GM18867 (cell line): ENCODE results near the gene YIPF4.
"Not testable (repeated sequence)": the region's sequence is repeated elsewhere in the genome, so short reads cannot be mapped to it uniquely, and the experiment has no call there.

Source experiments
- ATAC-seq: cut with Tn5 transposase; IDR thresholded peaks from one replicate; pipeline ENCODE4 v1.9.1; 2021; ENCODE audit warnings: mild to moderate bottlenecking, moderate library complexity; ENCODE audit not compliant: unreplicated experiment

The YIPF4 gene

GRCh38 chr2:32277674-32278477 lies at the start of gene YIPF4:
Gene YIPF4 (plus strand): TSS chr2:32277904. CDS start chr2:32278156, 252 bp downstream.
- ATAC-seq: peak; percentile 98

GRCh38 chr2:32228181-32228580 lies 49.5 kb upstream of the YIPF4 start:
- ATAC-seq: no peak

DNA sequence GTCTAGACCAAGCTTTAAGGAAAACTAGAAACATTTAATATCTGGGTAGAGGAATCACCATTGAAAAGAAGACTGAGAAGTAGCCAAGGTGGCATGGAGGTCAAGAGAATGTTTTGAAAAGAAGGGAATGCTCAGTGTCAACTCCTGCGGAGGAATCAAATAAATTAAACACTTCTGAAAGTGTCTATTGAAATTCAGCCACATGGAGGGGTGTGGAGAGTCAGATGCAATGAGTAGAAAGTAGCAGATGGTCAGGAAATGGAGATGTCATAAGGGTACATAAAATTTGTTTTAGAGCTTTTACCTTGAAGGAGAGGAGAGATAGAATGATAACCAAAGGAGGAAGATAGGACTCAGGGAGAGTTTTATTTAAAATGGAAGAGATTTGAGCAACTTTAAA lies 48.1 kb upstream of the YIPF4 start:
- no peak for ATAC-seq

DNA sequence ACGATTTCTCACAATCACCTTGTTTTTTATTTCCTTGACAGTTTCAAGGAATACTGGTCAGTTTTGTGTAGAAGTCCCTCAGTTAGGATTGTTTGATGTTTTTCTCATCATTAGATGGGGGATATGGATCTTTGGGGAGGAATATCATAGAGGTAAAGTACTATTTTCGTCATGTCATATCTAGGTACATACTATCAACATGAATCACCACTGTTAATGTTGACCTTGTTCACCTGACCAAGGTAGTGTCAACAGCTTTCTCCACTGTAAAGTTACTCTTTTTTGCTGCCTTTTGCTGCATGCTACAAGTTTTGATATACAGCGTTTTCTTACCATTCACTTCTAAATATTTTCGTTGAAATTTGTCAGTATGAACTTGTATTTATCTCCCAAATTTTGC lies 45.7 kb upstream of the YIPF4 start:
- ATAC-seq: no peak

DNA sequence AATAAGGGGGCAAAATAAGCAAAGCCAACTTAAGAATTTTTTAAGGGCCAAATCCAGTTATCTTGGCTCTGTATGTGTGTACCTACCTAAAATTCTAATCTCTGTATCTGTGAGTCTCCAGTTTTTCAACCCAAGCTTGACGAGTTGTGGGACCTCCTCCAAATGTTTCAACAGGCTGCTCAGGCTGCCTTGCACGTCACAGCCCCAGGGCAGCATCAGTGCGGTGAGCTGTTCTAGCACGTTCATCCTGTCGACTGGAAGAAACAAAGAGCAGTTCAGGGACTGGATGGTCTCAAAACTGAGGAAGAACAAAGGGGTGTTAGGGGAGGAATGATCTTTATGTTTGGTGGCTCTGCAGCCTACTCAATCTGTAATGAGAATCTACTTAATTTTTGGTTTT lies 42.4 kb upstream of the YIPF4 start:
- ATAC-seq: no peak

DNA sequence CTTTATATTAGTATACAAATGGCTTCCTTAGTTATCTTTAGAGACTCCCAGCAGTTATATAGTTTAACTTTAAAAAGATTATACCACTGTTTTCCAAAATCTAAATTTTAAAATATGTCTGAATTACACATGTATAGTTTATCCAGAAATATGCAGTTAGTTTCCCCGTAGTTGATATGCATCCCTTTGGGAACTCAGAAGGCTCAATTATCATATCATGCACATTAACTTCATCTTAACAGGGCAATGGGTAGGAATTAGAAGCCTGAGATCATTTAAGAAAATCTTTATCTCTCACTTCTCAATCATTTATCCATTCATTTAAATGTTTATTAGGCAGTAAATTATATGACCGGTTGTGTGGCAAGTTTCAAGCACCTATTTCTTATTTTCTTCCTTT lies 40.2 kb upstream of the YIPF4 start:
- no peak for ATAC-seq

- no peak for ATAC-seq
Observed at GRCh38 chr2:32237996-32238395, 39.7 kb upstream of the YIPF4 start.

DNA sequence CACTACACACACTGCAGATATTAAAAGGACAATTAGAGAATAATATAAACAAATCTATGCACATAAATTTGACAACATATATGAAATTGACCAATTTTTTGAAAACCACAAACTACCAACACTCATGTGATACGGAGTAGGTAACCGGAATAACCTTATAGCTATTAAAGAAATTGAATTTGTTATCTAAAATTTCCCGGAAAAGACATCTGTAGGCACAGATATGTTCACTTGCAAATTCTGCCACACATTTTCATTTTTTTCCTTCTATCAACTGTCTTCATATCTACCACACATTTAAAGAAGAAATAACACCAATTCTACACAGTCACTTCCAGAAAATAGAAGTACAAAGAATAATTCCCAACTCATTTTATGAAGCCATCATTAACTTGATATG lies 35.4 kb upstream of the YIPF4 start:
- ATAC-seq: no peak

GRCh38 chr2:32246911-32247310 lies 30.8 kb upstream of the YIPF4 start:
- ATAC-seq: no peak

GRCh38 chr2:32248299-32248698 lies 29.4 kb upstream of the YIPF4 start:
- no peak for ATAC-seq

DNA sequence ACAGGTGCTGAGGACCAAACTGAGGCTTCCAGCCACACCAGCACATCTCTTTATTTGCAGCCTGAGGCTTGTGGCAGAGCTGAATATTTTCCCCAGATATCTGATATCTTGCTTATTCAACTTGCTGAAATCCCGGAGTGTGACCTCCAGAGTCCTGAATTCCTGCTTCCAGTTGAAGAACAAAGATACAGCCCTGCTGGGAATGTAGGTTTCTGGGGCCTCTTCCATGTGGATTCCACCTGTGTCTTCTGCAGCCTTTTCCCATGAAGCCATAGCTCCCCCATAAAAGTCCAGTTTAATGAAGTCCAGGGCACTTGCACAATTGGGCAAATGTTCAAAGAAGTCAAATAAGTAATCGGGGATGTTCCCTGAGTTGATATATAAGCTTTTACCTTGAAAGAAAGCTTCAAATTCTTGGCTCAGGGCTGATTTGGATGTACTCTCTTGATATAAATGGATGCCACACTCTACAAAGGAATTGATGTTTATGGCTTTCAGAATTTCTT lies 27.9 kb upstream of the YIPF4 start:
- no peak for ATAC-seq

- no peak for ATAC-seq
Observed at GRCh38 chr2:32250290-32250689, 27.4 kb upstream of the YIPF4 start.

GRCh38 chr2:32258242-32258641 lies 19.5 kb upstream of the YIPF4 start:
- no peak for ATAC-seq

DNA sequence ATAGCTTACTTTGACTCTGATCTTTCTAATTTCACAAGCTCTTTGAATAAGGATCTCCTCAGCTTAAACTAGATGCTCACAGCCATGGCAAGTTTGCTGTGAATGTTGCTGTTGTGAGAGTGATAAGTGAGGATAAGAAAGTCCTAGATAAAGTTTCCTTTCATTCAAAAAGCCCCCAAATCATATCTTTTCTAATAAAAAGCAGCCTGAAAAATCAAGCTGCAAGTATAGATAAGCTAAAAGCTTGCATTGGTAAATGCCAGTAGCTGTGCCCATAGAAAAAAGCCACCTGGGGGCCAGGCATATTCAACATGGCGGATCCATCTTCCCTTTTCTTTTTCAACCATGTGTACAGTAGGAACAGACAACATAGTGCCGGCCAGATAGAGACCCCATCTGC lies 17.3 kb upstream of the YIPF4 start:
- ATAC-seq: no peak

DNA sequence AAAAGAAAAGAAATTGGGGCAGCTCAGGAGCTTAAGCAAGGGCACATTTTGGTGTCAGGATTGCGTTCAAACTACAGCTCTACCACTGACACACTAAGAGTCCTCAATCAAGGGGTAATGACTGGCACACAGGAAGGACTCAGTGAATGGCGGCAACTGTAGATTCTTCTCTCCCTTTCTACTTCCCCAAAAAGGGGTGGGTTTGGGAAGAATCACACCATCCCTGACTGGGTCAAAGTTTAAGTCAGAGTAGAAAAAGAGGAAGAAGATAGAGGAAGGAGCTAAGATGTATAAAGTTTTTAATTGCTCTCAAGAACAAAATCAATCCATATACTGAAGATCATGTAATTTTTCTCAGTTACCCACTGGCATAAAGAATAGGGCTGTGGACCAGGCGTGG lies 15.6 kb upstream of the YIPF4 start:
- no peak for ATAC-seq

- ATAC-seq: peak; percentile 91
Observed at GRCh38 chr2:32264422-32265105, 13.1 kb upstream of the YIPF4 start, which contains the start of gene NLRC4. Gene NLRC4 (minus strand): TSS chr2:32264886. CDS start chr2:32256775, 8,111 bp downstream.

- ATAC-seq: no peak
Observed at GRCh38 chr2:32271063-32271462, 6.6 kb upstream of the YIPF4 start.

DNA sequence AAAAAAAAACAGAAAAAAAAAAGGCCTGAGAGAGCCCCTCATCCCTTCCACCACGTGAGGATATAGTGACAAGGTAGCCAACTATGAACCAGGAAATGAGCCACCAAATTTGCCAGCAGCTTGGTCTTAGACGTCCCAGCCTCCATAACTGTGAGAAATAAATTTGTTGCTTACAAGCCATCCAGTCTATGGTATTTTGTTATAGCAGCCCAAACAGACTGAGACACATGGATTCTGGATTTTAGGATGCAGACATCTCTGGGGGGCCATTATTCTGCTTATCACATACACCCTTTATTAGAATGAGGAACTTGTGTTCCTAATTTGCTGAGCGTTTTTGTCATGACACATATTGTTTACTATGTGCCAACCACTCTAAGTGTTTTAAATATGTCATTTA lies 5.4 kb upstream of the YIPF4 start:
- no peak for ATAC-seq

GRCh38 chr2:32274289-32274688 lies 3.4 kb upstream of the YIPF4 start:
- no peak for ATAC-seq

DNA sequence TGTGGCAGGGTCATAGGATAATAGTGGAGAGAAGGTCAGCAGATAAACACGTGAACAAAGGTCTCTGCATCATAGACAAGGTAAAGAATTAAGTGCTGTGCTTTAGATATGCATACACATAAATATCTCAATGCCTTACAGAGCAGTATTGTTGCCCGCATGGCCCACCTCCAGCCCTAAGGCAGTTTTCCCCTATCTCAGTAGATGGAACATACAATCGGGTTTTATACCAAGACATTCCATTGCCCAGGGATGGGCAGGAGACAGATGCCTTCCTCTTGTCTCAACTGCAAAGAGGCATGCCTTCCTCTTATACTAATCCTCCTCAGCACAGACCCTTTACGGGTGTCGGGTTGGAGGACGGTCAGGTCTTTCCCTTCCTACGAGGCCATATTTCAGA lies 1.9 kb upstream of the YIPF4 start:
- ATAC-seq: not testable (repeated sequence)

GRCh38 chr2:32277363-32277673 lies 386 bp upstream of the YIPF4 start:
- no peak for ATAC-seq

GRCh38 chr2:32278478-32278853 lies 762 bp downstream of the YIPF4 start:
- ATAC-seq: no peak
